GM23248 (cell line): ENCODE results near the gene PPIL4. TPM values are rescaled to one million over a fixed set of nuclear protein-coding genes. Genes with fewer than 3 reads are reported as not detected.

Experiments
- DNase-seq: peaks from one replicate; pipeline ENCODE4 v3.0.0-alpha.2; 2015
- H2AFZ ChIP-seq: fragments of 200-600 bp; sonication (generic); 2 replicates; pipeline ENCODE4 v1.6.1; 2016; ENCODE audit warnings: antibody characterized with exemption
- H3F3A ChIP-seq: fragments of 200-600 bp; sonication (generic); 2 replicates; pipeline ENCODE4 v1.6.1; 2016; ENCODE audit warnings: mild to moderate bottlenecking, antibody characterized with exemption, mixed run types; ENCODE audit not compliant: insufficient read depth
- H3K27ac ChIP-seq: fragments of 200-600 bp; sonication (generic); 2 replicates; pipeline ENCODE4 v1.5.1; 2016; ENCODE audit warnings: mild to moderate bottlenecking
- H3K27me3 ChIP-seq: fragments of 200-600 bp; sonication (generic); replicated peaks from 2 replicates; pipeline ENCODE4 v1.6.1; 2016; ENCODE audit warnings: mild to moderate bottlenecking; ENCODE audit not compliant: insufficient read depth
- H3K36me3 ChIP-seq: fragments of 200-600 bp; sonication (generic); 2 replicates; pipeline ENCODE4 v1.6.1; 2016; ENCODE audit warnings: low read depth, mild to moderate bottlenecking
- H3K4me1 ChIP-seq: fragments of 200-600 bp; sonication (generic); 2 replicates; pipeline ENCODE4 v1.6.1; 2016; ENCODE audit warnings: mild to moderate bottlenecking; ENCODE audit not compliant: insufficient read depth
- H3K4me2 ChIP-seq: fragments of 200-600 bp; sonication (generic); one replicate; pipeline ENCODE4 v1.6.1; 2016; ENCODE audit warnings: mild to moderate bottlenecking; ENCODE audit not compliant: unreplicated experiment
- H3K4me3 ChIP-seq: fragments of 200-600 bp; sonication (generic); 2 replicates; pipeline ENCODE4 v1.5.1; 2016; ENCODE audit warnings: mild to moderate bottlenecking
- H3K79me2 ChIP-seq: fragments of 200-600 bp; sonication (generic); 2 replicates; pipeline ENCODE4 v1.6.1; 2016; ENCODE audit warnings: mild to moderate bottlenecking; ENCODE audit not compliant: insufficient read depth
- H3K9ac ChIP-seq: fragments of 200-600 bp; sonication (generic); 2 replicates; pipeline ENCODE4 v1.6.1; 2016; ENCODE audit warnings: mild to moderate bottlenecking
- H3K9me2 ChIP-seq: fragments of 200-600 bp; sonication (generic); 2 replicates; pipeline ENCODE4 v1.6.1; 2016; ENCODE audit warnings: mixed run types, mild to moderate bottlenecking, moderate library complexity; ENCODE audit not compliant: insufficient read depth
- H3K9me3 ChIP-seq: fragments of 200-600 bp; sonication (generic); one replicate; pipeline ENCODE4 v1.6.1; 2017; ENCODE audit warnings: low read depth
- H4K20me1 ChIP-seq: fragments of 200-600 bp; sonication (generic); 2 replicates; pipeline ENCODE4 v1.6.0; 2016; ENCODE audit not compliant: insufficient read depth
- EZH2 ChIP-seq: fragments of 200-600 bp; sonication (generic); IDR thresholded peaks from 2 replicates; pipeline ENCODE4 v1.6.1; 2018; ENCODE audit warnings: antibody characterized with exemption, mild to moderate bottlenecking; ENCODE audit not compliant: insufficient read depth, poor library complexity, severe bottlenecking
- EZH2phosphoT487 ChIP-seq: fragments of 200-600 bp; sonication (generic); IDR thresholded peaks from 2 replicates; pipeline ENCODE4 v1.6.1; 2018; ENCODE audit warnings: antibody characterized with exemption, moderate library complexity, mild to moderate bottlenecking, low read depth; ENCODE audit not compliant: insufficient read depth
- WGBS, 2 experiments: methylation state at CpG; one replicate each; pipeline ENCODE4 v1.1.6; 2015 to 2017; ENCODE audit warnings: low lambda C conversion rate in 2 of 2, low coverage in 1 of 2; ENCODE audit errors: missing lambda C conversion rate in 2 of 2; 5-methylcytosine and 5-hydroxymethylcytosine counted together
- in situ Hi-C: fragments of 300-500 bp; cut with MboI; formaldehyde crosslinking; loops from 2 replicates; pipeline ENCODE4 v1.15.0; 2020
- polyA plus RNA-seq: library from polyadenylated mRNA; unstranded; fragments of >200 nt; fragmentation: Nextera tagmentation; extraction: Ambion mirVana; gene quantifications from 2 replicates; pipeline ENCODE4 v1.2.1, GENCODE V29; 2016
- total RNA-seq: library from RNA; depleted of rRNA; stranded (reverse); fragments of >200 nt; shearing (Covaris generic); gene quantifications from 2 replicates; pipeline ENCODE4 v1.2.3, GENCODE V29; 2014

The PPIL4 gene
- total and polyA plus RNA-seq, 2 experiments from 2014 or later = 32.2 to 43.0 TPM

- Histone ChIP-seq H3K9me2 (no peaks in the 10 kb centered on the region), H3K27me3 (no peaks in the 10 kb centered on the region), H2AFZ (no peak overlapping the region), H3K9me3 (no peaks in the 10 kb centered on the region), H3K36me3 (peaks cover 14% of the 10 kb centered on the region; the same call in 1 of the 2 replicates), H3F3A (no peaks in the 10 kb centered on the region), H3K79me2 (peaks cover 4% of the 10 kb centered on the region), H3K4me2 (no peak overlapping the region), H3K9ac (no peak overlapping the region), H3K4me1 (no peaks in the 10 kb centered on the region), H3K4me3 (no peak overlapping the region), H4K20me1 (no peaks in the 10 kb centered on the region), H3K27ac (no peak overlapping the region)
- no peak for DNase-seq
- in situ Hi-C loops = no loop called here
- 97 to 99% methylated on average over 5 of the region's 5 CpGs for whole genome bisulfite sequencing, 2 experiments
- TF ChIP-seq EZH2phosphoT487 = no peak
- no peak for TF ChIP-seq EZH2
Measured at GRCh38 chr6:149581349-149581748, 35.5 kb upstream of the PPIL4 start.

- H3K79me2 ChIP-seq = peaks cover 4% of the 10 kb centered on the region
- H3K27ac ChIP-seq = no peak overlapping the region
- no peaks in the 10 kb centered on the region for H3K4me1 ChIP-seq
- H3K4me3 ChIP-seq = no peak overlapping the region
- no peak overlapping the region for H3K4me2 ChIP-seq
- peaks cover 14% of the 10 kb centered on the region; the same call in 1 of the 2 replicates for H3K36me3 ChIP-seq
- no peak overlapping the region for H3K9ac ChIP-seq
- H3F3A ChIP-seq = no peaks in the 10 kb centered on the region
- WGBS, 2 experiments = 98 to 99% methylated on average over 5 of the region's 5 CpGs
- no peak for DNase-seq
- in situ Hi-C loops = no loop called here
- no peaks in the 10 kb centered on the region for H3K27me3 ChIP-seq
- no peaks in the 10 kb centered on the region for H3K9me2 ChIP-seq
- TF ChIP-seq EZH2phosphoT487 (no peak), EZH2 (no peak)
- H2AFZ ChIP-seq = no peak overlapping the region
- H4K20me1 ChIP-seq = no peaks in the 10 kb centered on the region
- no peaks in the 10 kb centered on the region for H3K9me3 ChIP-seq
Measured at GRCh38 chr6:149580880-149581279, 35.0 kb upstream of the PPIL4 start.

- Histone ChIP-seq H3K4me2 (no peak overlapping the region), H3K79me2 (peaks cover 60% of the 10 kb centered on the region), H2AFZ (no peak overlapping the region), H3K9me2 (no peaks in the 10 kb centered on the region), H3K9me3 (no peaks in the 10 kb centered on the region), H3K36me3 (no peaks in the 10 kb centered on the region), H3F3A (0 out of 2 replicates have a peak, but pooled peaks cover 10% of the 10 kb centered on the region), H3K27ac (no peak overlapping the region), H3K4me1 (peaks cover 8% of the 10 kb centered on the region), H3K9ac (no peak overlapping the region), H4K20me1 (no peaks in the 10 kb centered on the region), H3K27me3 (no peaks in the 10 kb centered on the region), H3K4me3 (no peak overlapping the region)
- 82 to 88% methylated on average over 7 of the region's 7 CpGs for WGBS, 2 experiments
- TF ChIP-seq EZH2 = no peak
- TF ChIP-seq EZH2phosphoT487 = no peak
- DNase-seq = no peak
- in situ Hi-C loops = no loop called here
Measured at GRCh38 chr6:149567945-149568585, 22.2 kb upstream of the PPIL4 start.

GRCh38 chr6:149567194-149567586 lies 21.3 kb upstream of the PPIL4 start:
- Histone ChIP-seq H3K4me3 (peak overlapping the region; percentile 94), H3K27me3 (no peaks in the 10 kb centered on the region), H3K9me3 (no peaks in the 10 kb centered on the region), H4K20me1 (no peaks in the 10 kb centered on the region), H3K4me2 (peak overlapping the region; percentile 83), H3K4me1 (peaks cover 9% of the 10 kb centered on the region), H3K79me2 (peaks cover 51% of the 10 kb centered on the region), H3K36me3 (no peaks in the 10 kb centered on the region), H3F3A (0 out of 2 replicates have a peak, but pooled peaks cover 10% of the 10 kb centered on the region), H3K9ac (peak overlapping the region; percentile 92), H3K9me2 (no peaks in the 10 kb centered on the region), H3K27ac (peak overlapping the region; percentile 80; the same call in 1 of the 2 replicates), H2AFZ (peak overlapping the region; percentile 98)
- in situ Hi-C loops = no loop called here
- DNase-seq = no peak
- no peak for TF ChIP-seq EZH2
- no peak for TF ChIP-seq EZH2phosphoT487
- WGBS, 2 experiments = 45 to 48% methylated on average over 12 of the region's 12 CpGs
